HepG2 (cell line): Measurements from ENCODE around the gene MATR3. TPM values are rescaled to one million over a fixed set of nuclear protein-coding genes. Genes with fewer than 3 reads are reported as not detected.

Experiments
- CREM ChIP-seq, 2 experiments: sonication (generic) in 1 of 2; formaldehyde crosslinking in 1 of 2; IDR thresholded peaks; 2 replicates each; pipeline versions ENCODE4 v1.4.0 to v1.6.1; 2016 to 2020; ENCODE audit warnings: antibody characterized with exemption in 1 of 2, mild to moderate bottlenecking in 1 of 2, missing genetic modification reagents in 1 of 2
- FOXP1 ChIP-seq, 2 experiments: fragments of 450-650 bp in 1 of 2; IDR thresholded peaks; 2 replicates each; pipeline ENCODE4 v1.6.1; 2017 to 2018; ENCODE audit warnings: antibody characterized with exemption in 1 of 2
- HOMEZ ChIP-seq: IDR thresholded peaks from 2 replicates; pipeline ENCODE4 v1.6.1; 2016; ENCODE audit warnings: low read depth
- NCOA1 ChIP-seq: sonication (generic); formaldehyde crosslinking; IDR thresholded peaks from 2 replicates; pipeline ENCODE4 v1.9.0; 2021; ENCODE audit warnings: missing genetic modification reagents
- NFATC3 ChIP-seq: sonication (generic); formaldehyde crosslinking; IDR thresholded peaks from 2 replicates; pipeline ENCODE4 v1.5.1; 2020; ENCODE audit warnings: mild to moderate bottlenecking, missing genetic modification reagents
- PAF1 ChIP-seq: IDR thresholded peaks from 2 replicates; pipeline ENCODE4 v1.6.1; 2016; ENCODE audit warnings: missing genetic modification reagents, missing compliant biosample characterization
- PHF8 ChIP-seq: sonication (generic); formaldehyde crosslinking; IDR thresholded peaks from 2 replicates; pipeline ENCODE4 v1.5.0; 2020; ENCODE audit warnings: missing genetic modification reagents
- SMAD3 ChIP-seq: sonication (generic); formaldehyde crosslinking; IDR thresholded peaks from 2 replicates; pipeline ENCODE4 v1.4.0; 2020; ENCODE audit warnings: missing genetic modification reagents
- SMARCC2 ChIP-seq: fragments of 450-650 bp; IDR thresholded peaks from 2 replicates; pipeline ENCODE4 v1.6.1; 2017; ENCODE audit warnings: antibody characterized with exemption, mild to moderate bottlenecking
- SRY ChIP-seq: sonication (generic); formaldehyde crosslinking; IDR thresholded peaks from 2 replicates; pipeline ENCODE4 v1.8.0; 2022; ENCODE audit warnings: mild to moderate bottlenecking, missing genetic modification reagents
- STAG1 ChIP-seq: sonication (generic); formaldehyde crosslinking; IDR thresholded peaks from 2 replicates; pipeline ENCODE4 v1.4.0; 2020; ENCODE audit warnings: missing genetic modification reagents
- ZKSCAN1 ChIP-seq: fragments of 150-350 bp; IDR thresholded peaks from 2 replicates; pipeline ENCODE4 v1.6.1; 2014; ENCODE audit warnings: low read length
- ZMYM4 ChIP-seq: sonication (generic); formaldehyde crosslinking; IDR thresholded peaks from 2 replicates; pipeline ENCODE4 v1.8.1; 2023; ENCODE audit warnings: mild to moderate bottlenecking, missing genetic modification reagents
- ZNF143 ChIP-seq: sonication (generic); formaldehyde crosslinking; IDR thresholded peaks from 2 replicates; pipeline ENCODE4 v1.4.0; 2020; ENCODE audit warnings: missing genetic modification reagents
- ZNF160 ChIP-seq: sonication (generic); formaldehyde crosslinking; IDR thresholded peaks from 2 replicates; pipeline ENCODE4 v1.8.0; 2022; ENCODE audit warnings: mild to moderate bottlenecking, inconsistent platforms, missing genetic modification reagents
- ZNF20 ChIP-seq: sonication (generic); formaldehyde crosslinking; IDR thresholded peaks from 2 replicates; pipeline ENCODE4 v1.4.0; 2020; ENCODE audit warnings: mild to moderate bottlenecking, moderate library complexity, missing genetic modification reagents
- ZNF205 ChIP-seq: IDR thresholded peaks from 2 replicates; pipeline ENCODE4 v1.6.1; 2018; ENCODE audit warnings: missing biosample characterization, missing genetic modification reagents
- ZNF253 ChIP-seq: sonication (generic); formaldehyde crosslinking; IDR thresholded peaks from 2 replicates; pipeline ENCODE4 v1.8.0; 2022; ENCODE audit warnings: mild to moderate bottlenecking, missing genetic modification reagents, borderline replicate concordance
- ZNF276 ChIP-seq: sonication (generic); formaldehyde crosslinking; IDR thresholded peaks from 2 replicates; pipeline ENCODE4 v1.4.0; 2020; ENCODE audit warnings: mild to moderate bottlenecking, low read depth, missing genetic modification reagents
- ZNF3 ChIP-seq: IDR thresholded peaks from 2 replicates; pipeline ENCODE4 v1.7.0; 2017; ENCODE audit warnings: inconsistent platforms
- ZNF354B ChIP-seq: sonication (generic); formaldehyde crosslinking; IDR thresholded peaks from 2 replicates; pipeline ENCODE4 v1.8.0; 2022; ENCODE audit warnings: mild to moderate bottlenecking, missing genetic modification reagents
- ZNF432 ChIP-seq: sonication (generic); formaldehyde crosslinking; IDR thresholded peaks from 2 replicates; pipeline ENCODE4 v1.5.0; 2020; ENCODE audit warnings: missing genetic modification reagents, mild to moderate bottlenecking, borderline replicate concordance
- ZNF550 ChIP-seq: sonication (generic); formaldehyde crosslinking; IDR thresholded peaks from 2 replicates; pipeline ENCODE4 v1.4.0; 2020; ENCODE audit warnings: mild to moderate bottlenecking, missing genetic modification reagents, borderline replicate concordance
- ZNF672 ChIP-seq: sonication (generic); formaldehyde crosslinking; IDR thresholded peaks from 2 replicates; pipeline ENCODE4 v1.8.1; 2022; ENCODE audit warnings: missing genetic modification reagents
- ZNF772 ChIP-seq: sonication (generic); formaldehyde crosslinking; IDR thresholded peaks from 2 replicates; pipeline ENCODE4 v1.5.0; 2020; ENCODE audit warnings: mild to moderate bottlenecking, missing genetic modification reagents
- ZNF784 ChIP-seq: sonication (generic); formaldehyde crosslinking; IDR thresholded peaks from 2 replicates; pipeline ENCODE4 v1.5.1; 2020; ENCODE audit warnings: missing genetic modification reagents, mild to moderate bottlenecking, borderline replicate concordance
- ZNF792 ChIP-seq: IDR thresholded peaks from 2 replicates; pipeline ENCODE4 v1.6.1; 2016
- ZNF841 ChIP-seq: sonication (generic); formaldehyde crosslinking; IDR thresholded peaks from 2 replicates; pipeline ENCODE4 v1.8.1; 2023; ENCODE audit warnings: missing genetic modification reagents, borderline replicate concordance
- polyA plus RNA-seq, 8 experiments: library from polyadenylated mRNA; depleted of rRNA in 3 of 8; stranded (reverse) in 7 of 8; unstranded in 1 of 8; fragments of >200 nt; fragmentation: Illumina TruSeq in 4 of 8; extraction: Trizol in 4 of 8; gene quantifications; 2 replicates each; pipeline versions ENCODE4 v1.2.1 to v1.2.3, GENCODE V29; 2011 to 2016; ENCODE audit warnings: low read depth in 4 of 8, missing spikeins in 1 of 8, mixed read lengths in 1 of 8; ENCODE audit not compliant: insufficient read depth in 1 of 8
- total RNA-seq, 5 experiments: library from RNA; depleted of rRNA; stranded (reverse); fragments of >200 nt; fragmentation: Illumina TruSeq; extraction: Trizol; gene quantifications; 2 replicates each; pipeline ENCODE4 v1.2.3, GENCODE V29; 2016; ENCODE audit warnings: low read depth in 1 of 5

MATR3 gene
- total and polyA plus RNA-seq, 2 of the 13 experiments (the other 11 are each of a cell fraction or from before 2014, with no cell fraction given), result 94.2 to 341 TPM

- TF ChIP-seq ZNF550 (CRISPR knock-in tag) (no peak), FOXP1 (IDR thresholded peaks at IDR 0.05) (no peak), FOXP1 (CRISPR knock-in tag; IDR thresholded peaks at IDR 0.05) (no peak), ZKSCAN1 (no peak; the same call in 1 of the 2 replicates), ZNF143 (peak; percentile 69; the same call in 1 of the 2 replicates), ZMYM4 (0 out of 2 replicates have a peak, but pooled peaks have one; percentile 51), PAF1 (no peak), ZNF792 (peak; percentile 34; the same call in 1 of the 2 replicates), ZNF276 (no peak), NFATC3 (CRISPR knock-in tag) (no peak), ZNF205 (CRISPR knock-in tag) (0 out of 2 replicates have a peak, but pooled peaks have one; percentile 16), PHF8 (CRISPR knock-in tag) (peak; percentile 78), CREM (IDR thresholded peaks at IDR 0.05) (no peak), CREM (CRISPR knock-in tag; IDR thresholded peaks at IDR 0.05) (no peak), SMARCC2 (no peak), SMAD3 (CRISPR knock-in tag) (0 out of 2 replicates have a peak, but pooled peaks have one; percentile 51), ZNF160 (CRISPR knock-in tag) (no peak), ZNF772 (CRISPR knock-in tag) (peak; percentile 42), HOMEZ (CRISPR knock-in tag) (0 out of 2 replicates have a peak, but pooled peaks have one; percentile 26), ZNF784 (CRISPR knock-in tag) (no peak), ZNF354B (no peak), ZNF3 (no peak), ZNF253 (CRISPR knock-in tag) (no peak), SRY (CRISPR knock-in tag) (peak; percentile 83; the same call in 1 of the 2 replicates), ZNF432 (no peak), ZNF20 (CRISPR knock-in tag) (no peak), NCOA1 (CRISPR knock-in tag) (0 out of 2 replicates have a peak, but pooled peaks have one; percentile 21), STAG1 (CRISPR knock-in tag) (no peak; the same call in 1 of the 2 replicates), ZNF841 (CRISPR knock-in tag) (no peak), ZNF672 (CRISPR knock-in tag) (no peak)
Measured at GRCh38 chr5:139273572-139274289, 19.8 kb upstream of the MATR3 start (continued).
